Karpas-422 (cell line): Measurements from ENCODE around the gene APLP1. TPM values are rescaled to one million over a fixed set of nuclear protein-coding genes. Genes with fewer than 3 reads are reported as not detected.

ENCODE experiments used
- DNase-seq: peaks from one replicate; pipeline ENCODE4 v3.0.0-alpha.2; 2015
- H2AFZ ChIP-seq: fragments of 200-600 bp; sonication (generic); 2 replicates; pipeline ENCODE4 v1.6.1; 2014; ENCODE audit warnings: antibody characterized with exemption, low read length, mixed read lengths
- H3K27ac ChIP-seq: fragments of 200-600 bp; sonication (generic); 2 replicates; pipeline ENCODE4 v1.5.1; 2014; ENCODE audit warnings: mild to moderate bottlenecking, low read length, moderate library complexity
- H3K27me3 ChIP-seq: fragments of 200-600 bp; sonication (generic); 2 replicates; pipeline ENCODE4 v1.6.1; 2014; ENCODE audit warnings: low read length, mixed read lengths
- H3K36me3 ChIP-seq: fragments of 200-600 bp; sonication (generic); 2 replicates; pipeline ENCODE4 v1.6.1; 2014; ENCODE audit warnings: low read length, mixed read lengths; ENCODE audit not compliant: insufficient read depth
- H3K4me1 ChIP-seq: fragments of 200-600 bp; sonication (generic); 2 replicates; pipeline ENCODE4 v1.6.1; 2014; ENCODE audit warnings: mild to moderate bottlenecking, low read length, mixed read lengths
- H3K4me2 ChIP-seq: fragments of 200-600 bp; sonication (generic); 2 replicates; pipeline ENCODE4 v1.6.1; 2014; ENCODE audit warnings: low read length, low read depth, mild to moderate bottlenecking; ENCODE audit not compliant: poor library complexity, severe bottlenecking
- H3K4me3 ChIP-seq: fragments of 200-600 bp; sonication (generic); 2 replicates; pipeline ENCODE4 v1.5.1; 2014; ENCODE audit warnings: mild to moderate bottlenecking, antibody characterized with exemption, low read length, mixed read lengths
- H3K79me2 ChIP-seq: fragments of 200-600 bp; sonication (generic); 2 replicates; pipeline ENCODE4 v1.6.1; 2014; ENCODE audit warnings: mild to moderate bottlenecking, low read length, mixed read lengths
- H3K9ac ChIP-seq: fragments of 200-600 bp; sonication (generic); 2 replicates; pipeline ENCODE4 v1.6.0; 2014; ENCODE audit warnings: low read length
- H3K9me2 ChIP-seq: fragments of 200-600 bp; sonication (generic), shearing (Covaris generic); replicated peaks from 2 replicates; pipeline ENCODE4 v1.6.0; 2014; ENCODE audit warnings: mild to moderate bottlenecking, low read length, moderate library complexity; ENCODE audit not compliant: insufficient read depth
- H3K9me3 ChIP-seq: fragments of 300-700, 200-600 bp; sonication (generic); 2 replicates; pipeline ENCODE4 v1.6.1; 2014; ENCODE audit warnings: low read length, mixed read lengths
- H4K20me1 ChIP-seq: fragments of 200-600 bp; sonication (generic); 2 replicates; pipeline ENCODE4 v1.6.1; 2014; ENCODE audit warnings: mild to moderate bottlenecking, antibody characterized with exemption, low read length, low read depth; ENCODE audit not compliant: insufficient read depth
- total RNA-seq: library from RNA; depleted of rRNA; stranded (reverse); fragments of >200 nt; shearing (Covaris generic); gene quantifications from 2 replicates; pipeline ENCODE4 v1.2.3, GENCODE V29; 2014; ENCODE audit warnings: low replicate concordance

Gene APLP1
- total RNA-seq, 1 experiment from 2014 or later = 9.9 TPM

DNA sequence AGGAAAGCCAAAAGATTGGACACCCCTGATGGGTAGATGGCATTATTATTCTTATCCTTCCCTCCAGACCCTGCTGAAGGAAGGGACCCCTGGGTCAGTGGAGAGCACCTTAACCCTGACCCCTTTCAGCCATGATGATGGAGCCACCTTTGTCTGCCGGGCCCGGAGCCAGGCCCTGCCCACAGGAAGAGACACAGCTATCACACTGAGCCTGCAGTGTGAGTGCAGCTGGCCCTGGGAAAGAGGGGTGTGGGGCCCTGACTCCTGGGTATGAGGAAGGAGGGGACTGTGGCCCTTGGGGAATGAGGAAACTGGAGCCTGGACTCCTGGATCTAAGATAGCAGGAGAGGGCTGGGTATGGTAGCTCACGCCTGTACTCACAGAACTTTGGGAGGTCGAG, 9.0 kb upstream of the APLP1 start:
- no peak overlapping the region for H3K4me3 ChIP-seq
- H3K27ac ChIP-seq = no peak overlapping the region
- no peaks in the 10 kb centered on the region for H3K79me2 ChIP-seq
- no peak for DNase-seq
- H4K20me1 ChIP-seq = no peaks in the 10 kb centered on the region
- no peaks in the 10 kb centered on the region for H3K9me2 ChIP-seq
- no peak overlapping the region for H3K4me2 ChIP-seq
- H3K4me1 ChIP-seq = peaks cover 6% of the 10 kb centered on the region
- H3K36me3 ChIP-seq = no peaks in the 10 kb centered on the region
- no peak overlapping the region for H2AFZ ChIP-seq
- no peak overlapping the region for H3K9ac ChIP-seq
- H3K9me3 ChIP-seq = no peaks in the 10 kb centered on the region
- no peaks in the 10 kb centered on the region for H3K27me3 ChIP-seq

DNA sequence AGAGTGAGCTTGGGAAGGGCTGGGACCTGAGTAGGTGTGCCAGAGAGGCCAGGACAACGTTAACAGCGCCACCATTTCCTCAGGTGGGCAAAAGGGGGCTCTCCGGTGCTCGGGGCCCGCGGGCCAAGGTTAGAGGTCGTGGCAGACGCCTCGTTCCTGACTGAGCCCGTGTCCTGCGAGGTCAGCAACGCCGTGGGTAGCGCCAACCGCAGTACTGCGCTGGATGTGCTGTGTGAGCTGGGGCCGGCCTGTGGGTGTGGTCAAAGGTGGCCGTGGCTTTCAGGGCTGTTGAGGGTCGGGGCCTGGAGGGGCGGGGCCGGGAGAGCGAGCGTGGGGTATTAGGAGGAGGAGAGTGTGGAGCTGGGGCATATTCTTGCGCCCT, 7.9 kb upstream of the APLP1 start:
- Histone ChIP-seq H4K20me1 (no peaks in the 10 kb centered on the region), H3K36me3 (no peaks in the 10 kb centered on the region), H3K9ac (no peak overlapping the region), H3K9me2 (no peaks in the 10 kb centered on the region), H3K79me2 (no peaks in the 10 kb centered on the region), H3K27ac (no peak overlapping the region), H2AFZ (no peak overlapping the region), H3K4me1 (peaks cover 6% of the 10 kb centered on the region), H3K4me2 (no peak overlapping the region), H3K9me3 (no peaks in the 10 kb centered on the region), H3K27me3 (no peaks in the 10 kb centered on the region), H3K4me3 (no peak overlapping the region)
- no peak for DNase-seq

DNA sequence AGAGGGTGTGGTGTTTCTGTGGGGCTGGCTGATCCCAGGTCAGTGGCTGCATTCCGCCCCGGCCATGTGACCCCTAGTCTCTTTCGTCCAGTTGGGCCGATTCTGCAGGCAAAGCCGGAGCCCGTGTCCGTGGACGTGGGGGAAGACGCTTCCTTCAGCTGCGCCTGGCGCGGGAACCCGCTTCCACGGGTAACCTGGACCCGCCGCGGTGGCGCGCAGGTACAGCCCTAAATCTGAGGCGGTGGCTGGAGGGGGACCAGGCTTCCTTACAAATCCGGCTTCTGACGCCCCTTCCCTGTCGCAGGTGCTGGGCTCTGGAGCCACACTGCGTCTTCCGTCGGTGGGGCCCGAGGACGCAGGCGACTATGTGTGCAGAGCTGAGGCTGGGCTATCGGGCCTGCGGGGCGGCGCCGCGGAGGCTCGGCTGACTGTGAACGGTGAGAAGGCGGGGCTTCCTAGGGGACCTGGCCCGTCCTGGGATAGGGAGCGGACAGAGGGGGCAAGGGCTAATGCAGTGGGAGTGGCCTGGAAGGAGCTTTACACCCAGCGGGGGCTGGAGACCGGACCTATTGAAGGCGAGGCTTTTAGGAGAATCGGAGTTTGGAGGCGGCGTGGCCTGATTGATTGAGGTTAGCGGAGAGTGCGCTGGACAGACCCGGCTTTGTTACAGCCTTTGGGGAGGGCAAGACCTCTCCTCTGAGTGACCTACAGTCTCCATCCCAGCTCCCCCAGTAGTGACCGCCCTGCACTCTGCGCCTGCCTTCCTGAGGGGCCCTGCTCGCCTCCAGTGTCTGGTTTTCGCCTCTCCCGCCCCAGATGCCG, 7.3 kb upstream of the APLP1 start:
- Histone ChIP-seq H3K9ac (no peak overlapping the region), H3K4me2 (no peak overlapping the region)
- DNase-seq = no peak

DNA sequence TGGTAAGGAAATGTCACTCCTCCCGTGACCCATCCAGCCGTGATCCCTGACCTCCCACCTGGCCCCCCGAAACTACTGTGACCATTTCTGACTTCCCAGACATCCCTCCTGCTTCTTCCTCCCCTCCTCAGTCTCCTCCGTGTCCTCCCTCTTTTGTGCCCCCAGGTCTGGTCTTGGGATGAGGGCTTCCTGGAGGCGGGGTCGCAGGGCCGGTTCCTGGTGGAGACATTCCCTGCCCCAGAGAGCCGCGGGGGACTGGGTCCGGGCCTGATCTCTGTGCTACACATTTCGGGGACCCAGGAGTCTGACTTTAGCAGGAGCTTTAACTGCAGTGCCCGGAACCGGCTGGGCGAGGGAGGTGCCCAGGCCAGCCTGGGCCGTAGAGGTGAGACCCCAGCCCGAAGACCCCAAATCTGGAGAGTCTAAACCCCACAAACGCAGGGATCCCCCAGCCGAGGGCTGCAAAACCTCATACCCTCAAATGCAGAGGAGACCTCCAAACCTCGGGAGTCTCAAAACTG, 6.7 kb upstream of the APLP1 start:
- H3K79me2 ChIP-seq = no peaks in the 10 kb centered on the region
- H2AFZ ChIP-seq = no peak overlapping the region
- no peaks in the 10 kb centered on the region for H4K20me1 ChIP-seq
- no peak overlapping the region for H3K4me3 ChIP-seq
- DNase-seq = no peak
- H3K9me3 ChIP-seq = no peaks in the 10 kb centered on the region
- H3K9me2 ChIP-seq = no peaks in the 10 kb centered on the region
- no peak overlapping the region for H3K27ac ChIP-seq
- no peaks in the 10 kb centered on the region for H3K36me3 ChIP-seq
- H3K4me1 ChIP-seq = peaks cover 3% of the 10 kb centered on the region
- H3K27me3 ChIP-seq = no peaks in the 10 kb centered on the region
- H3K4me2 ChIP-seq = no peak overlapping the region
- no peak overlapping the region for H3K9ac ChIP-seq

More for the DNA sequence above, 7.3 kb upstream of the APLP1 start:
- no peaks in the 10 kb centered on the region for H3K9me3 ChIP-seq
- H2AFZ ChIP-seq = no peak overlapping the region
- no peak overlapping the region for H3K27ac ChIP-seq
- no peaks in the 10 kb centered on the region for H3K9me2 ChIP-seq
- H3K27me3 ChIP-seq = no peaks in the 10 kb centered on the region
- H4K20me1 ChIP-seq = no peaks in the 10 kb centered on the region
- H3K4me3 ChIP-seq = no peak overlapping the region
- no peaks in the 10 kb centered on the region for H3K36me3 ChIP-seq
- H3K79me2 ChIP-seq = no peaks in the 10 kb centered on the region
- peaks cover 6% of the 10 kb centered on the region for H3K4me1 ChIP-seq

DNA sequence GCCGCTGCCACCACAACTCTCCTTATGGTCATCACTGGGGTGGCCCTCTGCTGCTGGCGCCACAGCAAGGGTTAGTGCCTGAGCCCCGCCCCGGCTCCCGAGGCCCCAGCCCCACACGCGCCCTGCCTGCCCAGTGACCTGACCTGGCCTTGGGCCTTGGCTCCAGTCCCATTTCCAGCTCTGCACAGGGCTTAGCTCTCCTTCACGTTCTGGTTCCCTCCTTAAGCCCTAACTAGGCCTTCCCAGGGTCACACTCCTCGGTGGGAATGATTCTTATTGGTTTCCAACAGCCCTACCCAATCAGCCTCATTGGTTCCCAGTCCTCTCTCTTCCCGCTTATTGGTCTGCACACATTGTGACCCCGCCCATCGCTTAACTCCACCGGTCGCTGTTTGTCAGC, 5.8 kb upstream of the APLP1 start:
- Histone ChIP-seq H3K9ac (no peak overlapping the region), H3K36me3 (no peaks in the 10 kb centered on the region), H3K9me2 (no peaks in the 10 kb centered on the region), H3K27ac (no peak overlapping the region), H3K4me3 (no peak overlapping the region), H4K20me1 (no peaks in the 10 kb centered on the region), H3K27me3 (no peaks in the 10 kb centered on the region), H3K4me2 (no peak overlapping the region), H3K9me3 (no peaks in the 10 kb centered on the region), H3K4me1 (no peaks in the 10 kb centered on the region), H3K79me2 (no peaks in the 10 kb centered on the region), H2AFZ (no peak overlapping the region)
- peak; percentile 46 for DNase-seq

DNA sequence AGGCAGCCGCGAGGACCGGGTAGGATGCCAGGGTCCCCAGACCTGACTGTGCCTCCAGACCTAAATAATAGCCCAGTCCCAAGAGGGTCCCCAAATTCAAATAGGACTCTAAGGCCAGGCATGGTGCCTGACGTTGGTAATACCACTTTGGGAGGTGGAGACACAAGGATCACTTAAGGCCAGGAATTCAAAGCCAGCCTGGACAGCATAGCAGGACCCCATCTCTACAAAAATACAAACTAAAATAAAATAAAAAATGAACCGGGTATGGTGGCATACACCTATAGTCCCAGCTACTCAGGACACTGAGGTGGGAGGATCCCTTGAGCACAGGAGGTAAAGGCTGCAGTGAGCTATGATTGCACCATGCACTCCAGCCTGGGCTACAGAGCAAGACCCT, 5.4 kb upstream of the APLP1 start:
- H3K79me2 ChIP-seq = no peaks in the 10 kb centered on the region
- H3K4me1 ChIP-seq = peaks cover under 1% of the 10 kb centered on the region
- no peak for DNase-seq
- no peak overlapping the region for H2AFZ ChIP-seq
- H3K4me3 ChIP-seq = no peak overlapping the region
- no peaks in the 10 kb centered on the region for H3K27me3 ChIP-seq
- no peaks in the 10 kb centered on the region for H3K36me3 ChIP-seq
- no peaks in the 10 kb centered on the region for H3K9me3 ChIP-seq
- H4K20me1 ChIP-seq = no peaks in the 10 kb centered on the region
- no peaks in the 10 kb centered on the region for H3K9me2 ChIP-seq
- H3K4me2 ChIP-seq = no peak overlapping the region
- no peak overlapping the region for H3K27ac ChIP-seq
- H3K9ac ChIP-seq = no peak overlapping the region

DNA sequence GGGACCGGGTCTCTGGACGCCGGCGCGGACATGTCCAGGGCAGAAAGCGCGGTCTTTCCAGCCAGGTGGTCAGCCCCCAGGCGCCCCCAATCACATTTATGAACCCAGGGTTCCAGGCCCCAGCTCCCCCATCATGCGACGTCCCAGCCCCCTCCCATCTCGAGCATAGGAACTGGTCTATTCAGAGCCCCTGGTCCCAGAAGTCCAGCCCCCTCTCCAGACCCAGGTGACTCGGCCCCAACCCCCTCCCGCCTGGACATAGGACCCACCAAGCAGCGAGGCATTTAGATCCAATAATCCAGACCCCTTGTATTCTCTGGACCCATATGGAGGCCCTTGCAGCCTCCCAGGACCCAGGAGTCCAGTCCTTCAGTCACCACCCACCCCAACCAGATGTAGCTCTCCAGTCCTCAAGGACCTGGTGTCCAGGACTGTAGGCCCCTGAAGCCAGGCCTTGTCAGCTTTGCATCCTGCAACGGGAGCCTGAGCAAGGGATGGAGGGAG, 501 bp downstream of the APLP1 start:
- Histone ChIP-seq H3K4me2 (peak overlapping the region; percentile 91), H3K27ac (no peak overlapping the region), H3K9ac (peak overlapping the region; percentile 64), H3K9me2 (no peaks in the 10 kb centered on the region), H2AFZ (0 out of 2 replicates have a peak overlapping the region, but pooled peaks have one; percentile 21), H3K36me3 (no peaks in the 10 kb centered on the region), H3K4me3 (peak overlapping the region; percentile 68), H3K27me3 (no peaks in the 10 kb centered on the region), H3K9me3 (no peaks in the 10 kb centered on the region), H3K4me1 (peaks cover 21% of the 10 kb centered on the region), H3K79me2 (no peaks in the 10 kb centered on the region), H4K20me1 (no peaks in the 10 kb centered on the region)
- no peak for DNase-seq

DNA sequence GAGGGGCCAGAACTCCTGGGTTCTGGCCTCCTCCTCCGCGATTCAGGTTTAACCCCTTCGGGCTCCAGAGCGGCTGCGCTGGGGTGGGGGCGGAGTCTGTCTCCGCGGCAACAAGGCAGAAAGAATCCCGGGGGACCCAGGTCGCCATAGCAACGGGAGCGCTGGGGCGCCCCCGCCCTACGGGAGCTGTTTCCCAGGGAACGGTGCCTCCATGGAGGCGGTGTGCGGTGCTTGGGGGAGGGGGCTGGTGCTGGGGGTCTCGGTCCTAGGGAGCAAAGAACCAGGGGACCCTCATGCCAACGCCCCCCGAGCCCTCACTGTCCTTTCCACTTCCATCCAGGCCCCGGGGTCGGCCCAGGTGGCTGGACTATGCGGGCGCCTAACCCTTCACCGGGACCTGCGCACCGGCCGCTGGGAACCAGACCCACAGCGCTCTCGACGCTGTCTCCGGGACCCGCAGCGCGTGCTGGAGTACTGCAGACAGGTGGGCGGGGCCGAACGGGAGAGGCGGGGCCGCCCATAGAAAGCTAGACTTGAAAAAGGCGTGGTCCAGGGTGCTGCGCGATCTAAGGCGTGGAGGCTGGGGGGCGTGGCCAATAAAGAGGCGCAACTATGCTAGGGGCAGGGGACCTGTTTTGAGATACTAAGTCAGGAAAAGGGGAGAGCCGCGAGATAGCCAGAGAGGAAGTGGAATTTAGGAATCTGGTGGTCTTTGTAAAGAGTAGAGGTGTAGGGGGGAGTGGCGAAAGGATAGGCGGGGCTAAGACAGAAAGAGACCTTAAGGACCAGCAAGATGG, 1.2 kb downstream of the APLP1 start:
- Histone ChIP-seq H4K20me1 (no peaks in the 10 kb centered on the region), H2AFZ (peak overlapping the region; percentile 88), H3K9ac (peak overlapping the region; percentile 64), H3K4me1 (peaks cover 21% of the 10 kb centered on the region), H3K27me3 (no peaks in the 10 kb centered on the region), H3K9me3 (no peaks in the 10 kb centered on the region), H3K9me2 (no peaks in the 10 kb centered on the region), H3K79me2 (no peaks in the 10 kb centered on the region), H3K27ac (no peak overlapping the region), H3K4me3 (peak overlapping the region; percentile 68), H3K4me2 (peak overlapping the region; percentile 91), H3K36me3 (no peaks in the 10 kb centered on the region)
- peak; percentile 97 for DNase-seq
